Mammary epithelial cell (primary cell): Measurements from ENCODE around the gene EVA1A.

Source experiments
- EZH2 ChIP-seq: IDR thresholded peaks from 2 replicates; pipeline ENCODE4 v1.6.1; 2012; ENCODE audit warnings: low read length, inconsistent platforms, borderline replicate concordance
- TF ChIP-seq, protein P1 (sequence below), 2 donors: IDR thresholded peaks in 1 of 2; conservative IDR thresholded peaks in 1 of 2; 2 replicates each; pipeline ENCODE4 v1.5.1; 2011 to 2012; ENCODE audit warnings: inconsistent platforms in 2 of 2, low read length in 2 of 2, mild to moderate bottlenecking in 2 of 2, control low read depth in 1 of 2, low read depth in 1 of 2; ENCODE audit not compliant: insufficient read depth in 1 of 2; ENCODE audit errors: extremely low read depth in 1 of 2

- TF ChIP-seq, protein P1, sequence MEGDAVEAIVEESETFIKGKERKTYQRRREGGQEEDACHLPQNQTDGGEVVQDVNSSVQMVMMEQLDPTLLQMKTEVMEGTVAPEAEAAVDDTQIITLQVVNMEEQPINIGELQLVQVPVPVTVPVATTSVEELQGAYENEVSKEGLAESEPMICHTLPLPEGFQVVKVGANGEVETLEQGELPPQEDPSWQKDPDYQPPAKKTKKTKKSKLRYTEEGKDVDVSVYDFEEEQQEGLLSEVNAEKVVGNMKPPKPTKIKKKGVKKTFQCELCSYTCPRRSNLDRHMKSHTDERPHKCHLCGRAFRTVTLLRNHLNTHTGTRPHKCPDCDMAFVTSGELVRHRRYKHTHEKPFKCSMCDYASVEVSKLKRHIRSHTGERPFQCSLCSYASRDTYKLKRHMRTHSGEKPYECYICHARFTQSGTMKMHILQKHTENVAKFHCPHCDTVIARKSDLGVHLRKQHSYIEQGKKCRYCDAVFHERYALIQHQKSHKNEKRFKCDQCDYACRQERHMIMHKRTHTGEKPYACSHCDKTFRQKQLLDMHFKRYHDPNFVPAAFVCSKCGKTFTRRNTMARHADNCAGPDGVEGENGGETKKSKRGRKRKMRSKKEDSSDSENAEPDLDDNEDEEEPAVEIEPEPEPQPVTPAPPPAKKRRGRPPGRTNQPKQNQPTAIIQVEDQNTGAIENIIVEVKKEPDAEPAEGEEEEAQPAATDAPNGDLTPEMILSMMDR (conservative IDR thresholded peaks at IDR 0.05 in 1 of 2, IDR thresholded peaks at IDR 0.05 in 1 of 2; ENCODE audit: extremely low read depth in 1 of 2, insufficient read depth in 1 of 2, low read depth in 1 of 2, low read length in 2 of 2): no peak
- no peak for TF ChIP-seq EZH2
Observed at GRCh38 chr2:75488157-75488556, 72.6 kb downstream of the EVA1A start.
